ENCODE results near the gene MYO15A. TPM values are rescaled to one million over a fixed set of nuclear protein-coding genes. Genes with fewer than 3 reads are reported as not detected.

Gene MYO15A
- total and polyA plus RNA-seq, 2 experiments from 2014 or later = 1.0 to 2.2 TPM

GRCh38 chr17:18179196-18179595 lies 70.6 kb downstream of the MYO15A start:
- DNase-seq (ENCODE audit: low spot score) (no peak), ATAC-seq (no peak)
- H3K27ac ChIP-seq (ENCODE audit: low read depth) = no peak overlapping the region
- H3K27me3 ChIP-seq (ENCODE audit: insufficient read depth) = no peaks in the 10 kb centered on the region
- no peaks in the 10 kb centered on the region for H3K36me3 ChIP-seq (ENCODE audit: insufficient read depth)
- Mint-ChIP-seq H3K9me3 (no peaks in the 10 kb centered on the region), H3K36me3 (ENCODE audit: low read depth) (no peaks in the 10 kb centered on the region), H3K4me3 (no peak overlapping the region), H3K4me1 (peaks cover 9% of the 10 kb centered on the region; the same call in 2 of the 3 replicates), H3K27ac (no peak overlapping the region), H3K27me3 (ENCODE audit: insufficient read depth, low read depth, poor library complexity) (peaks cover 6% of the 10 kb centered on the region)
- TF ChIP-seq ZNF114 (CRISPR knock-in tag; IDR thresholded peaks at IDR 0.05) = no peak
- TF ChIP-seq NANOG (IDR thresholded peaks at IDR 0.05; ENCODE audit: borderline replicate concordance) = no peak
- TF ChIP-seq POLR2AphosphoS5 (IDR thresholded peaks at IDR 0.05; ENCODE audit: low read depth) = no peak
- TF ChIP-seq JUNB (IDR thresholded peaks at IDR 0.05; ENCODE audit: unreplicated experiment) = no peak
- no peak for TF ChIP-seq EZH2 (IDR thresholded peaks at IDR 0.05; ENCODE audit: low read depth, unreplicated experiment)
- TF ChIP-seq CTCF (conservative IDR thresholded peaks at IDR 0.05; ENCODE audit: low read depth in 2 of 2) = no peak
- TF ChIP-seq CREB1 (CRISPR knock-in tag; IDR thresholded peaks at IDR 0.05; ENCODE audit: low read depth) = no peak
- no peak for TF ChIP-seq REST (IDR thresholded peaks at IDR 0.05; ENCODE audit: unreplicated experiment)
- no peak for TF ChIP-seq ZNF331 (CRISPR knock-in tag; IDR thresholded peaks at IDR 0.05; ENCODE audit: low read depth)
- no peak for TF ChIP-seq ETS1 (IDR thresholded peaks at IDR 0.05)
- no peak for TF ChIP-seq STAT1 (IDR thresholded peaks at IDR 0.05; ENCODE audit: unreplicated experiment)
- TF ChIP-seq ZNF462 (CRISPR knock-in tag; IDR thresholded peaks at IDR 0.05) = no peak
- TF ChIP-seq EZH2phosphoT487 (IDR thresholded peaks at IDR 0.05; ENCODE audit: unreplicated experiment) = no peak
- H3K9me2 ChIP-seq (ENCODE audit: insufficient read depth) = no peaks in the 10 kb centered on the region
- H4K20me1 ChIP-seq (replicated peaks; ENCODE audit: insufficient read depth) = no peaks in the 10 kb centered on the region
- peaks cover 12% of the 10 kb centered on the region for H3F3A ChIP-seq (replicated peaks; ENCODE audit: low read depth)
- no peaks in the 10 kb centered on the region; the same call in 1 of the 2 replicates for H3K4me1 ChIP-seq (ENCODE audit: insufficient read depth)
- H3K79me2 ChIP-seq (replicated peaks; ENCODE audit: insufficient read depth) = peaks cover under 1% of the 10 kb centered on the region; the same call in 1 of the 2 replicates
- H3K4me2 ChIP-seq = no peak overlapping the region
- H2AFZ ChIP-seq = peak overlapping the region; percentile 63
- H3K4me3 ChIP-seq = no peak overlapping the region

Data from GM23338 (cell line).